Ishikawa (cell line): ENCODE results near the gene DUXA.

Experiments used
- CEBPB ChIP-seq: IDR thresholded peaks from 2 replicates; pipeline ENCODE4 v1.6.1; 2012
- CREB1 ChIP-seq: IDR thresholded peaks from 2 replicates; pipeline ENCODE4 v1.6.1; 2012; ENCODE audit warnings: low read depth
- EGR1 ChIP-seq: IDR thresholded peaks from 2 replicates; pipeline ENCODE4 v1.6.1; 2012
- EP300 ChIP-seq: IDR thresholded peaks from 2 replicates; pipeline ENCODE4 v1.6.1; 2012; ENCODE audit warnings: borderline replicate concordance
- FOXM1 ChIP-seq: IDR thresholded peaks from 2 replicates; pipeline ENCODE4 v1.6.1; 2012; ENCODE audit warnings: low read depth, borderline replicate concordance
- MAX ChIP-seq: IDR thresholded peaks from 2 replicates; pipeline ENCODE4 v1.6.1; 2012
- NFIC ChIP-seq: IDR thresholded peaks from 2 replicates; pipeline ENCODE4 v1.6.1; 2012
- RAD21 ChIP-seq: IDR thresholded peaks from 2 replicates; pipeline ENCODE4 v1.6.1; 2012; ENCODE audit warnings: low read depth
- TAF1 ChIP-seq: IDR thresholded peaks from 2 replicates; pipeline ENCODE4 v1.6.1; 2012; ENCODE audit warnings: low read depth, mild to moderate bottlenecking
- TCF12 ChIP-seq: IDR thresholded peaks from 2 replicates; pipeline ENCODE4 v1.6.1; 2012; ENCODE audit warnings: low read depth
- TEAD4 ChIP-seq: IDR thresholded peaks from 2 replicates; pipeline ENCODE4 v1.6.1; 2012
- USF1 ChIP-seq: IDR thresholded peaks from 2 replicates; pipeline ENCODE4 v1.6.1; 2012
- YY1 ChIP-seq: IDR thresholded peaks from 2 replicates; pipeline ENCODE4 v1.6.1; 2012; ENCODE audit warnings: low read depth
- ZBTB7A ChIP-seq: IDR thresholded peaks from 2 replicates; pipeline ENCODE4 v1.6.1; 2012; ENCODE audit warnings: low read depth
- TF ChIP-seq, protein P1 (sequence below): IDR thresholded peaks from 2 replicates; pipeline ENCODE4 v1.6.1; 2012; ENCODE audit warnings: low read depth, mild to moderate bottlenecking

DUXA gene

GRCh38 chr19:57105976-57106721, 61.1 kb downstream of the DUXA start:
- TF ChIP-seq ZBTB7A (no peak), EGR1 (no peak), CREB1 (no peak), RAD21 (no peak), FOXM1 (no peak), EP300 (no peak), TEAD4 (no peak), USF1 (no peak), NFIC (no peak), YY1 (no peak), MAX (no peak), CEBPB (no peak), TAF1 (no peak), TCF12 (no peak)
- TF ChIP-seq, protein P1, sequence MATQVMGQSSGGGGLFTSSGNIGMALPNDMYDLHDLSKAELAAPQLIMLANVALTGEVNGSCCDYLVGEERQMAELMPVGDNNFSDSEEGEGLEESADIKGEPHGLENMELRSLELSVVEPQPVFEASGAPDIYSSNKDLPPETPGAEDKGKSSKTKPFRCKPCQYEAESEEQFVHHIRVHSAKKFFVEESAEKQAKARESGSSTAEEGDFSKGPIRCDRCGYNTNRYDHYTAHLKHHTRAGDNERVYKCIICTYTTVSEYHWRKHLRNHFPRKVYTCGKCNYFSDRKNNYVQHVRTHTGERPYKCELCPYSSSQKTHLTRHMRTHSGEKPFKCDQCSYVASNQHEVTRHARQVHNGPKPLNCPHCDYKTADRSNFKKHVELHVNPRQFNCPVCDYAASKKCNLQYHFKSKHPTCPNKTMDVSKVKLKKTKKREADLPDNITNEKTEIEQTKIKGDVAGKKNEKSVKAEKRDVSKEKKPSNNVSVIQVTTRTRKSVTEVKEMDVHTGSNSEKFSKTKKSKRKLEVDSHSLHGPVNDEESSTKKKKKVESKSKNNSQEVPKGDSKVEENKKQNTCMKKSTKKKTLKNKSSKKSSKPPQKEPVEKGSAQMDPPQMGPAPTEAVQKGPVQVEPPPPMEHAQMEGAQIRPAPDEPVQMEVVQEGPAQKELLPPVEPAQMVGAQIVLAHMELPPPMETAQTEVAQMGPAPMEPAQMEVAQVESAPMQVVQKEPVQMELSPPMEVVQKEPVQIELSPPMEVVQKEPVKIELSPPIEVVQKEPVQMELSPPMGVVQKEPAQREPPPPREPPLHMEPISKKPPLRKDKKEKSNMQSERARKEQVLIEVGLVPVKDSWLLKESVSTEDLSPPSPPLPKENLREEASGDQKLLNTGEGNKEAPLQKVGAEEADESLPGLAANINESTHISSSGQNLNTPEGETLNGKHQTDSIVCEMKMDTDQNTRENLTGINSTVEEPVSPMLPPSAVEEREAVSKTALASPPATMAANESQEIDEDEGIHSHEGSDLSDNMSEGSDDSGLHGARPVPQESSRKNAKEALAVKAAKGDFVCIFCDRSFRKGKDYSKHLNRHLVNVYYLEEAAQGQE = no peak
